CD14-positive monocyte (primary cell): ENCODE measurements around the gene NDUFB3. TPM values are rescaled to one million over a fixed set of nuclear protein-coding genes. Genes with fewer than 3 reads are reported as not detected.
"Not testable (repeated sequence)": the region's sequence is repeated elsewhere in the genome, so short reads cannot be mapped to it uniquely, and the experiment has no call there.

ENCODE experiments used
- DNase-seq, 3 donors: peaks; one replicate each; pipeline ENCODE4 v3.0.0-alpha.2; 2011 to 2022
- H2AFZ ChIP-seq: 2 replicates; pipeline ENCODE4 v1.6.0; 2012; ENCODE audit warnings: mild to moderate bottlenecking, low read depth, low read length, inconsistent platforms; ENCODE audit not compliant: insufficient read depth, poor library complexity, severe bottlenecking
- H3K27ac ChIP-seq, 2 donors: 1 replicate in 1 of 2; 2 replicates in 1 of 2; pipeline ENCODE4 v1.5.1; 2012 to 2013; ENCODE audit warnings: low read length in 2 of 2, control low read depth in 1 of 2, inconsistent platforms in 1 of 2, low read depth in 1 of 2, mild to moderate bottlenecking in 1 of 2
- H3K27me3 ChIP-seq, 2 donors: one replicate each; pipeline versions ENCODE4 v1.6.0 to v1.6.1; 2011 to 2013; ENCODE audit warnings: low read length in 2 of 2; ENCODE audit not compliant: control insufficient read depth in 2 of 2, insufficient read depth in 2 of 2
- H3K36me3 ChIP-seq, 2 donors: replicated peaks in 1 of 2; 1 replicate in 1 of 2; 2 replicates in 1 of 2; pipeline versions ENCODE4 v1.5.1 to v1.6.1; 2012 to 2013; ENCODE audit warnings: low read length in 2 of 2, control low read depth in 1 of 2, inconsistent platforms in 1 of 2, mild to moderate bottlenecking in 1 of 2; ENCODE audit not compliant: insufficient read depth in 2 of 2, control insufficient read depth in 1 of 2
- H3K4me1 ChIP-seq, 2 donors: 1 replicate in 1 of 2; 2 replicates in 1 of 2; pipeline versions ENCODE4 v1.5.1 to v1.6.1; 2012 to 2013; ENCODE audit warnings: low read length in 2 of 2, control low read depth in 1 of 2, inconsistent platforms in 1 of 2, mild to moderate bottlenecking in 1 of 2, moderate library complexity in 1 of 2; ENCODE audit not compliant: insufficient read depth in 2 of 2, control insufficient read depth in 1 of 2
- H3K4me2 ChIP-seq: replicated peaks from 2 replicates; pipeline ENCODE3; 2012; ENCODE audit warnings: low read length, moderate library complexity, mild to moderate bottlenecking; ENCODE audit not compliant: poor library complexity, severe bottlenecking; ENCODE audit errors: extremely low read depth
- H3K4me3 ChIP-seq, 3 experiments: fragments of 200-600 bp in 1 of 3; sonication (generic) in 1 of 3; replicated peaks in 1 of 3; 1 replicate in 2 of 3; 2 replicates in 1 of 3; pipeline ENCODE4 v1.5.1; 2011 to 2013; ENCODE audit warnings: low read length in 3 of 3, mild to moderate bottlenecking in 3 of 3, control low read depth in 2 of 3, low read depth in 2 of 3, inconsistent platforms in 1 of 3, moderate library complexity in 1 of 3
- H3K79me2 ChIP-seq: 2 replicates; pipeline ENCODE4 v1.6.0; 2012; ENCODE audit warnings: mild to moderate bottlenecking, control low read depth, inconsistent platforms, low read length, moderate library complexity; ENCODE audit not compliant: insufficient read depth
- H3K9ac ChIP-seq: 2 replicates; pipeline ENCODE4 v1.6.0; 2017; ENCODE audit warnings: low read length, mild to moderate bottlenecking; ENCODE audit not compliant: insufficient read depth, poor library complexity, severe bottlenecking
- H3K9me3 ChIP-seq, 2 donors: replicated peaks in 1 of 2; 1 replicate in 1 of 2; 2 replicates in 1 of 2; pipeline versions ENCODE4 v1.5.1 to v1.6.1; 2012 to 2013; ENCODE audit warnings: low read length in 2 of 2, control low read depth in 1 of 2; ENCODE audit not compliant: control insufficient read depth in 1 of 2, insufficient read depth in 1 of 2
- H4K20me1 ChIP-seq: 2 replicates; pipeline ENCODE4 v1.6.0; 2012; ENCODE audit warnings: mild to moderate bottlenecking, low read length, control low read depth, moderate library complexity; ENCODE audit not compliant: insufficient read depth
- H3K27ac Mint-ChIP-seq, 7 donors: one replicate each; pipeline ENCODE4 v1.8.0; 2020; ENCODE audit warnings: mild to moderate bottlenecking in 7 of 7, mixed read lengths in 7 of 7, moderate library complexity in 6 of 7, inconsistent platforms in 2 of 7
- H3K27me3 Mint-ChIP-seq, 3 donors: one replicate each; pipeline ENCODE4 v1.8.0; 2021 to 2022; ENCODE audit warnings: low read depth in 3 of 3, mild to moderate bottlenecking in 3 of 3, mixed read lengths in 3 of 3, moderate library complexity in 3 of 3, inconsistent platforms in 1 of 3
- H3K36me3 Mint-ChIP-seq, 2 donors: one replicate each; pipeline ENCODE4 v1.8.0; 2020; ENCODE audit warnings: mixed read lengths in 2 of 2, inconsistent platforms in 1 of 2, mild to moderate bottlenecking in 1 of 2
- H3K4me1 Mint-ChIP-seq: one replicate; pipeline ENCODE4 v1.8.0; 2020; ENCODE audit warnings: mild to moderate bottlenecking, mixed read lengths
- H3K4me3 Mint-ChIP-seq, 2 donors: one replicate each; pipeline ENCODE4 v1.8.0; 2020; ENCODE audit warnings: mild to moderate bottlenecking in 2 of 2, mixed read lengths in 2 of 2, moderate library complexity in 1 of 2
- H3K9me3 Mint-ChIP-seq, 7 donors: one replicate each; pipeline ENCODE4 v1.8.0; 2020 to 2022; ENCODE audit warnings: mixed read lengths in 7 of 7, mild to moderate bottlenecking in 6 of 7, moderate library complexity in 6 of 7, inconsistent platforms in 2 of 7
- CTCF ChIP-seq: fragments of 200-600 bp; IDR thresholded peaks from one replicate; pipeline ENCODE4 v1.8.0; 2022; ENCODE audit warnings: antibody characterized with exemption, mild to moderate bottlenecking
- WGBS: methylation state at CpG from one replicate; pipeline ENCODE4 v1.1.5; 2013; ENCODE audit warnings: missing lambda C conversion rate; ENCODE audit not compliant: insufficient coverage; 5-methylcytosine and 5-hydroxymethylcytosine counted together
- intact Hi-C, 2 donors: fragments of 100-400 bp; cut with micrococcal nuclease; formaldehyde crosslinking; loops; one replicate each; pipeline versions ENCODE4 v1.15.0 to v1.15.1; 2023
- polyA plus RNA-seq, 3 donors: library from polyadenylated mRNA; depleted of rRNA in 1 of 3; unstranded in 2 of 3; stranded (reverse) in 1 of 3; fragments of 300-500 nt in 2 of 3; fragments of >200 nt in 1 of 3; fragmentation: Illumina TruSeq in 2 of 3; gene quantifications; 1 replicate in 2 of 3; 2 replicates in 1 of 3; pipeline ENCODE4 v1.2.3, GENCODE V29; 2012 to 2021

Gene NDUFB3
- polyA plus RNA-seq, 3 donors = 26.3 to 340 (median 313) TPM

DNA sequence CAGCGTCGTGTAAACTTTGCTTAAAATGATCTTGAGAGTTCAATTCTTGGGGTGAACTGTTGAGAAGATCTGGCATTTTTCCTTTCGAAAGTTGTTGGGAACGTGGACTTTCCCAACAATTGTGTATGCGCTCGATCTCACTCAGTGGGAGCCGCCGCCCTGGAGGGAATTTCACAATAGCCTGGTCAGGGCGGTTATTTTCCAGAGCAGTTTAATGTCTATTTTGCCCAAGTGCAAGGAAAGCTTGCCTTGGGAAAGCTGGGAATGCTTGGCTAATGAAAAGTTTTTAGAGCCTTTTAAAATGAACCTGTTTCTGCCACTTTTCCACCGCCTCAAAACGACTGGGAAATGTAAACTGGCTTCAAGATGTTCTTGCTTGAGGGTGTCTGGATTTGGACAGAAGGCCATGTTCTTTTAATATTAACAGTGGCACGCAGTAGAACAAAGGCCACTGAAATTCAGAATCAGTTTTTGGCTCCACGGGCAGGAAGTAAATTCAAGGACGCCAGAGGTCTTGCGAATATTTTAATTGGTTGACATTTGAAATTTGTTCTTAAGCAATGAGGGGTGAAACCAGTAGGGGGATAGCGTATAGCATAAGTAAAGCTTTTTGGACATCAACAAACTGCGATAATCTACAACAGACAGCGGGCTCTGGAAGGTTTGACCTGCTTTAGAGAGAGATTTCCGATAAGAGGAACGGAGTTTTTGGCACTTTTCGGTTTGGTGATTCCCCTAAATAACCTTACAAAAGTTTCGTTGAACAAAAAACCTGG lies 45.3 kb downstream of the NDUFB3 start:
- H3K27ac ChIP-seq = peak overlapping the region; percentile 96 to 99
- Mint-ChIP-seq H3K4me3 (peak overlapping the region; percentile 97 to 99), H3K4me1 (peaks cover 38% of the 10 kb centered on the region), H3K9me3 (peaks cover 0 to 2% (median 0%) of the 10 kb centered on the region in 7 donors), H3K36me3 (peaks cover 11 to 18% of the 10 kb centered on the region in 2 donors), H3K27me3 (peaks cover 0 to 4% (median 1%) of the 10 kb centered on the region in 3 donors), H3K27ac (peak overlapping the region; percentile 93 to 99 (median 99))
- H3K4me2 ChIP-seq = peak overlapping the region; percentile 96
- peaks cover 39% of the 10 kb centered on the region for H4K20me1 ChIP-seq
- 0% methylated on average over 14 of the region's 22 CpGs for WGBS
- intact Hi-C loops = loop anchor here (2.0 to 5.0 kb wide), 3 partner anchors 40 to 155 kb away; partner anchors contain the start of genes HYCC2 (in 1 of the 2) and ORC2 (in 1 of the 2)
- H3K9ac ChIP-seq = peak overlapping the region; percentile 97
- H3K27me3 ChIP-seq = no peaks in the 10 kb centered on the region
- H3K79me2 ChIP-seq = peaks cover 82% of the 10 kb centered on the region
- H2AFZ ChIP-seq = peak overlapping the region; percentile 70
- TF ChIP-seq CTCF = peak; percentile 36
- H3K4me3 ChIP-seq = peak overlapping the region; percentile 77 to 99 (median 83)
- H3K4me1 ChIP-seq = peaks cover 28 to 51% of the 10 kb centered on the region in 2 donors
- H3K9me3 ChIP-seq = no peaks in the 10 kb centered on the region
- peaks cover under 1 to 4% of the 10 kb centered on the region in 2 donors for H3K36me3 ChIP-seq
- DNase-seq = peak; percentile 62 to 84 (median 66)

DNA sequence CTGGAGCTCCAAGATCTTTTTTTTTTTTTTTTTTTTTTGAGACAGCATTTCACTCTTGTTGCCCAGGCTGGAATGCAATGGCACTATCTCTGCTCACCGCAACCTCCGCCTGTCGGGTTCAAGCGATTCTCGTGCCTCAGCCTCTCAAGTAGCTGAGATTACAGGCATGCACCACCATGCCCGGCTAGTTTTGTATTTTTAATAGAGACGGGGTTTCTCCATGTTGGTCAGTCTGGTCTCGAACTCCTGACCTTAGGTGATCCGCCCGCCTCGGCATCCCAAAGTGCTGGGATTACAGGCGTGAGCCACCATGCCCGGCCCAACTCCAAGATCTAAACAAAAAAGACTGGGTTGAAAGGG lies 45.9 kb downstream of the NDUFB3 start:
- 22% methylated on average over 5 of the region's 13 CpGs for WGBS
- intact Hi-C loops = loop anchor here (2.0 to 5.0 kb wide), 4 partner anchors 40 to 155 kb away; partner anchors contain the start of genes HYCC2 (in 1 of the 2) and ORC2 (in 1 of the 2)
- Mint-ChIP-seq H3K27ac (peak overlapping the region; percentile 93 to 99 (median 99)), H3K4me3 (peak overlapping the region; percentile 97 to 99), H3K4me1 (peaks cover 42% of the 10 kb centered on the region), H3K36me3 (peaks cover 17 to 23% of the 10 kb centered on the region in 2 donors)
- H3K27me3 Mint-ChIP-seq, H3K27me3 ChIP-seq, DNase-seq, H3K36me3 ChIP-seq, H3K9me3 Mint-ChIP-seq, H3K9me3 ChIP-seq: not testable (repeated sequence)
- peak overlapping the region; percentile 96 to 99 for H3K27ac ChIP-seq
- H3K4me2 ChIP-seq = peak overlapping the region; percentile 96
- H3K9ac ChIP-seq = peak overlapping the region; percentile 97
- peaks cover 34 to 57% of the 10 kb centered on the region in 2 donors for H3K4me1 ChIP-seq
- H4K20me1 ChIP-seq = peaks cover 45% of the 10 kb centered on the region
- peak overlapping the region; percentile 70 for H2AFZ ChIP-seq
- peaks cover 87% of the 10 kb centered on the region for H3K79me2 ChIP-seq
- H3K4me3 ChIP-seq = peak overlapping the region; percentile 77 to 99 (median 83)
